ENCODE results near the gene CD84.

Gene CD84

GRCh38 chr1:160626509-160627342 lies 47.4 kb upstream of the CD84 start:
- no peak overlapping the region for H3K4me3 ChIP-seq (ENCODE audit: insufficient read depth, low read length, poor library complexity, severe bottlenecking)
- peaks cover 68% of the 10 kb centered on the region for H3F3A ChIP-seq (ENCODE audit: insufficient read depth)
- H3K27me3 ChIP-seq (ENCODE audit: low read length): no peaks in the 10 kb centered on the region
- no peaks in the 10 kb centered on the region for H3K9me3 ChIP-seq (ENCODE audit: insufficient read depth, low read length)
- no peak overlapping the region for H2AFZ ChIP-seq (ENCODE audit: low read depth, low read length, severe bottlenecking)
- H3K9me2 ChIP-seq (replicated peaks; ENCODE audit: insufficient read depth, low read length): no peaks in the 10 kb centered on the region
- peaks cover 14% of the 10 kb centered on the region; the same call in 1 of the 2 replicates for H3K79me2 ChIP-seq (ENCODE audit: insufficient read depth, low read length)
- H3K9ac ChIP-seq (ENCODE audit: low read length): peak overlapping the region; percentile 58
- H3K36me3 ChIP-seq (ENCODE audit: low read length): no peaks in the 10 kb centered on the region
- H4K20me1 ChIP-seq (ENCODE audit: low read depth, low read length): no peaks in the 10 kb centered on the region
- TF ChIP-seq, protein P1, sequence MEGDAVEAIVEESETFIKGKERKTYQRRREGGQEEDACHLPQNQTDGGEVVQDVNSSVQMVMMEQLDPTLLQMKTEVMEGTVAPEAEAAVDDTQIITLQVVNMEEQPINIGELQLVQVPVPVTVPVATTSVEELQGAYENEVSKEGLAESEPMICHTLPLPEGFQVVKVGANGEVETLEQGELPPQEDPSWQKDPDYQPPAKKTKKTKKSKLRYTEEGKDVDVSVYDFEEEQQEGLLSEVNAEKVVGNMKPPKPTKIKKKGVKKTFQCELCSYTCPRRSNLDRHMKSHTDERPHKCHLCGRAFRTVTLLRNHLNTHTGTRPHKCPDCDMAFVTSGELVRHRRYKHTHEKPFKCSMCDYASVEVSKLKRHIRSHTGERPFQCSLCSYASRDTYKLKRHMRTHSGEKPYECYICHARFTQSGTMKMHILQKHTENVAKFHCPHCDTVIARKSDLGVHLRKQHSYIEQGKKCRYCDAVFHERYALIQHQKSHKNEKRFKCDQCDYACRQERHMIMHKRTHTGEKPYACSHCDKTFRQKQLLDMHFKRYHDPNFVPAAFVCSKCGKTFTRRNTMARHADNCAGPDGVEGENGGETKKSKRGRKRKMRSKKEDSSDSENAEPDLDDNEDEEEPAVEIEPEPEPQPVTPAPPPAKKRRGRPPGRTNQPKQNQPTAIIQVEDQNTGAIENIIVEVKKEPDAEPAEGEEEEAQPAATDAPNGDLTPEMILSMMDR (IDR thresholded peaks at IDR 0.05; ENCODE audit: insufficient read depth, low read length, poor library complexity, severe bottlenecking): no peak
- no peak for TF ChIP-seq EZH2phosphoT487 (conservative IDR thresholded peaks at IDR 0.05; ENCODE audit: low read length)
- peak overlapping the region; percentile 97 for H3K27ac ChIP-seq (ENCODE audit: low read depth, low read length)
- peak overlapping the region; percentile 70 for H3K4me2 ChIP-seq (ENCODE audit: low read depth, low read length, poor library complexity, severe bottlenecking)

GRCh38 chr1:160625725-160626498 lies 46.6 kb upstream of the CD84 start:
- H4K20me1 ChIP-seq (ENCODE audit: low read depth, low read length): no peaks in the 10 kb centered on the region
- H3K36me3 ChIP-seq (ENCODE audit: low read length): no peaks in the 10 kb centered on the region
- peaks cover 14% of the 10 kb centered on the region; the same call in 1 of the 2 replicates for H3K79me2 ChIP-seq (ENCODE audit: insufficient read depth, low read length)
- H3F3A ChIP-seq (ENCODE audit: insufficient read depth): peaks cover 74% of the 10 kb centered on the region
- no peaks in the 10 kb centered on the region for H3K9me3 ChIP-seq (ENCODE audit: insufficient read depth, low read length)
- H3K9ac ChIP-seq (ENCODE audit: low read length): peak overlapping the region; percentile 58
- H3K27ac ChIP-seq (ENCODE audit: low read depth, low read length): peak overlapping the region; percentile 97
- no peaks in the 10 kb centered on the region for H3K27me3 ChIP-seq (ENCODE audit: low read length)
- H2AFZ ChIP-seq (ENCODE audit: low read depth, low read length, severe bottlenecking): no peak overlapping the region
- H3K4me2 ChIP-seq (ENCODE audit: low read depth, low read length, poor library complexity, severe bottlenecking): peak overlapping the region; percentile 70
- TF ChIP-seq, protein P1 (IDR thresholded peaks at IDR 0.05; ENCODE audit: insufficient read depth, low read length, poor library complexity, severe bottlenecking): no peak
- TF ChIP-seq EZH2phosphoT487 (conservative IDR thresholded peaks at IDR 0.05; ENCODE audit: low read length): no peak
- H3K4me3 ChIP-seq (ENCODE audit: insufficient read depth, low read length, poor library complexity, severe bottlenecking): no peak overlapping the region
- H3K9me2 ChIP-seq (replicated peaks; ENCODE audit: insufficient read depth, low read length): no peaks in the 10 kb centered on the region

- H2AFZ ChIP-seq (ENCODE audit: low read depth, low read length, severe bottlenecking): no peak overlapping the region
- H3K4me3 ChIP-seq (ENCODE audit: insufficient read depth, low read length, poor library complexity, severe bottlenecking): peak overlapping the region; percentile 11
- H3K79me2 ChIP-seq (ENCODE audit: insufficient read depth, low read length): peaks cover 14% of the 10 kb centered on the region; the same call in 1 of the 2 replicates
- peaks cover 74% of the 10 kb centered on the region for H3F3A ChIP-seq (ENCODE audit: insufficient read depth)
- H3K27ac ChIP-seq (ENCODE audit: low read depth, low read length): peak overlapping the region; percentile 97
- H4K20me1 ChIP-seq (ENCODE audit: low read depth, low read length): no peaks in the 10 kb centered on the region
- H3K36me3 ChIP-seq (ENCODE audit: low read length): no peaks in the 10 kb centered on the region
- no peaks in the 10 kb centered on the region for H3K9me2 ChIP-seq (replicated peaks; ENCODE audit: insufficient read depth, low read length)
- H3K4me2 ChIP-seq (ENCODE audit: low read depth, low read length, poor library complexity, severe bottlenecking): peak overlapping the region; percentile 70
- no peaks in the 10 kb centered on the region for H3K27me3 ChIP-seq (ENCODE audit: low read length)
- H3K9me3 ChIP-seq (ENCODE audit: insufficient read depth, low read length): no peaks in the 10 kb centered on the region
- TF ChIP-seq EZH2phosphoT487 (conservative IDR thresholded peaks at IDR 0.05; ENCODE audit: low read length): no peak
- TF ChIP-seq, protein P1 (IDR thresholded peaks at IDR 0.05; ENCODE audit: insufficient read depth, low read length, poor library complexity, severe bottlenecking): no peak
- H3K9ac ChIP-seq (ENCODE audit: low read length): peak overlapping the region; percentile 58
Observed at GRCh38 chr1:160625321-160625720, 46.0 kb upstream of the CD84 start.
